SK-N-SH (cell line): ENCODE results near the gene GPR27.

ENCODE experiments used
- CHD2 ChIP-seq: fragments of 150-350 bp; IDR thresholded peaks from 2 replicates; pipeline ENCODE4 v1.6.1; 2018; ENCODE audit warnings: low read length; ENCODE audit not compliant: partially characterized antibody
- EP300 ChIP-seq, 2 experiments: IDR thresholded peaks; 2 replicates each; pipeline versions ENCODE4 v1.4.0 to v1.6.1; 2012; ENCODE audit warnings: borderline replicate concordance in 1 of 2, low read depth in 1 of 2, low read length in 1 of 2
- POLR2AphosphoS5 ChIP-seq: IDR thresholded peaks from 2 replicates; pipeline ENCODE4 v1.6.1; 2012; ENCODE audit warnings: low read depth, low read length
- RAD21 ChIP-seq: IDR thresholded peaks from 2 replicates; pipeline ENCODE4 v1.6.1; 2012; ENCODE audit warnings: mild to moderate bottlenecking, low read length
- RFX5 ChIP-seq: IDR thresholded peaks from 2 replicates; pipeline ENCODE4 v1.6.1; 2012; ENCODE audit warnings: mild to moderate bottlenecking, improper control_type of control experiment, low read length
- SMC3 ChIP-seq: IDR thresholded peaks from 2 replicates; pipeline ENCODE4 v1.6.1; 2012; ENCODE audit warnings: low read depth, low read length, improper control_type of control experiment
- TAF1 ChIP-seq: IDR thresholded peaks from 2 replicates; pipeline ENCODE4 v1.6.1; 2012; ENCODE audit warnings: low read depth, mild to moderate bottlenecking, low read length, moderate library complexity, borderline replicate concordance
- YY1 ChIP-seq: IDR thresholded peaks from 2 replicates; pipeline ENCODE4 v1.4.0; 2012; ENCODE audit warnings: low read depth, mild to moderate bottlenecking
- TF ChIP-seq, protein P1 (sequence below): IDR thresholded peaks from 2 replicates; pipeline ENCODE4 v1.4.0; 2012; ENCODE audit warnings: low read depth, borderline replicate concordance
- TF ChIP-seq, protein P2 (sequence below): fragments of 200-600 bp; sonication (generic); IDR thresholded peaks from 2 replicates; pipeline ENCODE4 v1.6.1; 2017; ENCODE audit warnings: antibody characterized with exemption, mild to moderate bottlenecking, moderate library complexity
- TF ChIP-seq, protein P3 (sequence below): IDR thresholded peaks from 2 replicates; pipeline ENCODE4 v1.6.1; 2012; ENCODE audit warnings: mild to moderate bottlenecking, low read depth, low read length, moderate library complexity
- TF ChIP-seq, protein P4 (sequence below): IDR thresholded peaks from 2 replicates; pipeline ENCODE4 v1.4.0; 2012; ENCODE audit warnings: low read depth

DNA sequence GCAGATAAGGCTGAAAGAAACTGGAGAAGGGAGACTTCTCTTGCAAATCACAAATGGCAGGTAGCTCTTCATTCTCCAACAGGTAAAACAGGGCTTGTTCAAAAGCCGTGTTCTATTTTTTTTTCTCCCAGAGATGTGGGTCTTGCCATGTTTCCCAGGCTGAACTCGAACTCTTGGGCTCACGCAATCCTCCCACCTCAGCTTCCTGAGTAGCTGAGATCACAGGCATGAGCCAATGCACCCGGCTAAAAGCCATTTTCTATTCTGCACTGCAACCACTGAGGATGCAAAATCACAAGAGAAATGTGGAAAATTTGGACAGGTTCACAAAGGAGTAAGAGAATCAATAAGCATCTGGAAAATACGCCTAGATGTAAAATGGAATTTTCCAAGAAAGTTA lies 48.0 kb upstream of the GPR27 start:
- TF ChIP-seq, protein P1, sequence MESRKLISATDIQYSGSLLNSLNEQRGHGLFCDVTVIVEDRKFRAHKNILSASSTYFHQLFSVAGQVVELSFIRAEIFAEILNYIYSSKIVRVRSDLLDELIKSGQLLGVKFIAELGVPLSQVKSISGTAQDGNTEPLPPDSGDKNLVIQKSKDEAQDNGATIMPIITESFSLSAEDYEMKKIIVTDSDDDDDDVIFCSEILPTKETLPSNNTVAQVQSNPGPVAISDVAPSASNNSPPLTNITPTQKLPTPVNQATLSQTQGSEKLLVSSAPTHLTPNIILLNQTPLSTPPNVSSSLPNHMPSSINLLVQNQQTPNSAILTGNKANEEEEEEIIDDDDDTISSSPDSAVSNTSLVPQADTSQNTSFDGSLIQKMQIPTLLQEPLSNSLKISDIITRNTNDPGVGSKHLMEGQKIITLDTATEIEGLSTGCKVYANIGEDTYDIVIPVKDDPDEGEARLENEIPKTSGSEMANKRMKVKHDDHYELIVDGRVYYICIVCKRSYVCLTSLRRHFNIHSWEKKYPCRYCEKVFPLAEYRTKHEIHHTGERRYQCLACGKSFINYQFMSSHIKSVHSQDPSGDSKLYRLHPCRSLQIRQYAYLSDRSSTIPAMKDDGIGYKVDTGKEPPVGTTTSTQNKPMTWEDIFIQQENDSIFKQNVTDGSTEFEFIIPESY = no peak
- TF ChIP-seq RFX5 (no peak), EP300 (IDR thresholded peaks at IDR 0.05; ENCODE audit: borderline replicate concordance in 1 of 2, low read depth in 1 of 2, low read length in 1 of 2) (no peak), TAF1 (no peak), RAD21 (no peak), YY1 (no peak), CHD2 (no peak), POLR2AphosphoS5 (no peak), SMC3 (no peak)
- TF ChIP-seq, protein P2, sequence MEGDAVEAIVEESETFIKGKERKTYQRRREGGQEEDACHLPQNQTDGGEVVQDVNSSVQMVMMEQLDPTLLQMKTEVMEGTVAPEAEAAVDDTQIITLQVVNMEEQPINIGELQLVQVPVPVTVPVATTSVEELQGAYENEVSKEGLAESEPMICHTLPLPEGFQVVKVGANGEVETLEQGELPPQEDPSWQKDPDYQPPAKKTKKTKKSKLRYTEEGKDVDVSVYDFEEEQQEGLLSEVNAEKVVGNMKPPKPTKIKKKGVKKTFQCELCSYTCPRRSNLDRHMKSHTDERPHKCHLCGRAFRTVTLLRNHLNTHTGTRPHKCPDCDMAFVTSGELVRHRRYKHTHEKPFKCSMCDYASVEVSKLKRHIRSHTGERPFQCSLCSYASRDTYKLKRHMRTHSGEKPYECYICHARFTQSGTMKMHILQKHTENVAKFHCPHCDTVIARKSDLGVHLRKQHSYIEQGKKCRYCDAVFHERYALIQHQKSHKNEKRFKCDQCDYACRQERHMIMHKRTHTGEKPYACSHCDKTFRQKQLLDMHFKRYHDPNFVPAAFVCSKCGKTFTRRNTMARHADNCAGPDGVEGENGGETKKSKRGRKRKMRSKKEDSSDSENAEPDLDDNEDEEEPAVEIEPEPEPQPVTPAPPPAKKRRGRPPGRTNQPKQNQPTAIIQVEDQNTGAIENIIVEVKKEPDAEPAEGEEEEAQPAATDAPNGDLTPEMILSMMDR = no peak
- TF ChIP-seq, protein P3, sequence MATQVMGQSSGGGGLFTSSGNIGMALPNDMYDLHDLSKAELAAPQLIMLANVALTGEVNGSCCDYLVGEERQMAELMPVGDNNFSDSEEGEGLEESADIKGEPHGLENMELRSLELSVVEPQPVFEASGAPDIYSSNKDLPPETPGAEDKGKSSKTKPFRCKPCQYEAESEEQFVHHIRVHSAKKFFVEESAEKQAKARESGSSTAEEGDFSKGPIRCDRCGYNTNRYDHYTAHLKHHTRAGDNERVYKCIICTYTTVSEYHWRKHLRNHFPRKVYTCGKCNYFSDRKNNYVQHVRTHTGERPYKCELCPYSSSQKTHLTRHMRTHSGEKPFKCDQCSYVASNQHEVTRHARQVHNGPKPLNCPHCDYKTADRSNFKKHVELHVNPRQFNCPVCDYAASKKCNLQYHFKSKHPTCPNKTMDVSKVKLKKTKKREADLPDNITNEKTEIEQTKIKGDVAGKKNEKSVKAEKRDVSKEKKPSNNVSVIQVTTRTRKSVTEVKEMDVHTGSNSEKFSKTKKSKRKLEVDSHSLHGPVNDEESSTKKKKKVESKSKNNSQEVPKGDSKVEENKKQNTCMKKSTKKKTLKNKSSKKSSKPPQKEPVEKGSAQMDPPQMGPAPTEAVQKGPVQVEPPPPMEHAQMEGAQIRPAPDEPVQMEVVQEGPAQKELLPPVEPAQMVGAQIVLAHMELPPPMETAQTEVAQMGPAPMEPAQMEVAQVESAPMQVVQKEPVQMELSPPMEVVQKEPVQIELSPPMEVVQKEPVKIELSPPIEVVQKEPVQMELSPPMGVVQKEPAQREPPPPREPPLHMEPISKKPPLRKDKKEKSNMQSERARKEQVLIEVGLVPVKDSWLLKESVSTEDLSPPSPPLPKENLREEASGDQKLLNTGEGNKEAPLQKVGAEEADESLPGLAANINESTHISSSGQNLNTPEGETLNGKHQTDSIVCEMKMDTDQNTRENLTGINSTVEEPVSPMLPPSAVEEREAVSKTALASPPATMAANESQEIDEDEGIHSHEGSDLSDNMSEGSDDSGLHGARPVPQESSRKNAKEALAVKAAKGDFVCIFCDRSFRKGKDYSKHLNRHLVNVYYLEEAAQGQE = no peak
- TF ChIP-seq, protein P4, sequence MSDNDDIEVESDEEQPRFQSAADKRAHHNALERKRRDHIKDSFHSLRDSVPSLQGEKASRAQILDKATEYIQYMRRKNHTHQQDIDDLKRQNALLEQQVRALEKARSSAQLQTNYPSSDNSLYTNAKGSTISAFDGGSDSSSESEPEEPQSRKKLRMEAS = no peak
